Subcutaneous abdominal adipose tissue (tissue), 5 donors: Measurements from ENCODE around the gene HAUS6.
A peak's percentile ranks its signal among the peaks of the same experiment; 100 is the strongest.

Source experiments
- H3K27ac ChIP-seq: one replicate; pipeline ENCODE4 v1.7.0; 2013; ENCODE audit warnings: low read depth, mild to moderate bottlenecking, inconsistent platforms, low read length, moderate library complexity
- H3K27me3 ChIP-seq, 5 donors: one replicate each; pipeline ENCODE4 v1.7.0; 2013; ENCODE audit warnings: low read length in 5 of 5, inconsistent platforms in 1 of 5; ENCODE audit not compliant: control insufficient read depth in 5 of 5, insufficient read depth in 4 of 5
- H3K36me3 ChIP-seq, 5 donors: one replicate each; pipeline ENCODE4 v1.7.0; 2013; ENCODE audit warnings: low read length in 5 of 5; ENCODE audit not compliant: control insufficient read depth in 5 of 5, insufficient read depth in 5 of 5
- H3K4me1 ChIP-seq, 5 donors: one replicate each; pipeline ENCODE4 v1.7.0; 2013; ENCODE audit warnings: low read length in 5 of 5, mild to moderate bottlenecking in 3 of 5, moderate library complexity in 1 of 5; ENCODE audit not compliant: control insufficient read depth in 5 of 5, insufficient read depth in 5 of 5
- H3K4me3 ChIP-seq, 5 donors: one replicate each; pipeline ENCODE4 v1.7.0; 2013; ENCODE audit warnings: low read length in 5 of 5, low read depth in 1 of 5
- H3K9ac ChIP-seq, 5 donors: one replicate each; pipeline ENCODE4 v1.7.0; 2013; ENCODE audit warnings: low read length in 5 of 5, mild to moderate bottlenecking in 4 of 5, moderate library complexity in 3 of 5
- H3K9me3 ChIP-seq, 5 donors: one replicate each; pipeline ENCODE4 v1.7.0; 2013; ENCODE audit warnings: low read length in 5 of 5; ENCODE audit not compliant: control insufficient read depth in 5 of 5
- donor health status: healthy.
- donor health status: healthy.
- donor health status: healthy.
- donor health status: healthy.
- donor health status: healthy.

Gene HAUS6

DNA sequence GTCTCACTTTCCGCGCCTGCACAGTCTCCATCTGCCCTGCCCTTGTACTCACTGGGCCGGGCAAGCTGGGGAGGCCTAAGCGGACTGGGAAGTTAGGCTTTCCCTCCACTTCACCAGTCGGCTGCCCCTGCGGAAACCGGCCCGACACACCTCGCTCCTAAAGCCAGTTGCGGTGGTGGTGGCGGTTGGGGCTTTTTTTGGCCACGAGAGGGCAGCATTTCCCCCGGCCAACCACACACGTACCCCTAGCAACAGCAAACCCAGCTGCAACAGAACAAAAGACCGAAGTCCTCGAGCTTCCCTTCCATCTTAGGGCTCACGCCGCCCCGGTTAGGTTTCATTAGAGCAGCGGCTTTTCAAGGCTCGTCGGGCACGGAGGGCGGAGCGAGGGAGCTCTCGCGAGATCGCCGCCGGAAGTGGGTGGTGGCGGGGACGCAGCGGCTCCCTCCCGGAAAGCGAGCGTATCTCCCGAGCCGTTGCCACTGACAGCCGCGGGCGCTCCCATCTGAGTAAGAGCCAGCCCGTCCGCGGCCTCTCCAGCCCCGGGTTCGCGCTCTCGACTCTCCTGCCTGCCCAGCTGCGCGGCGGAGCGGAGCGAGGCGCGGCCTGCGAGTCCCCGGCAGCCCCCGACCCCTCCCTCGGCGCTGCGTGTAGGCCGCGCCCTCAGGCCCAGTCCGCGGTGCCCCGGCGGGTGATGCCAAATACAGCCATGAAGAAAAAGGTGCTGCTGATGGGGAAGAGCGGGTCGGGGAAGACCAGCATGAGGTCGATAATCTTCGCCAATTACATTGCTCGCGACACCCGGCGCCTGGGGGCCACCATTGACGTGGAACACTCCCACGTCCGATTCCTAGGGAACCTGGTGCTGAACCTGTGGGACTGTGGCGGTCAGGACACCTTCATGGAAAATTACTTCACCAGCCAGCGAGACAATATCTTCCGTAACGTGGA lies 53.5 kb downstream of the HAUS6 start, which contains the start of gene RRAGA:
RRAGA (plus strand) TSS at position 462 of the 951 bp plus-strand sequence; CDS start at position 695, 233 bp downstream.
- peaks cover 0 to 5% (median 0%) of the 10 kb centered on the region in 5 donors for H3K36me3 ChIP-seq
- H3K4me3 ChIP-seq: peak within 1 kb of the TSS; percentile 73 to 99 (median 91)
- H3K9ac ChIP-seq: peak within 1 kb of the TSS; percentile 88 to 98 (median 93)
- H3K4me1 ChIP-seq: peaks cover 3 to 38% (median 29%) of the 10 kb centered on the region in 5 donors
- H3K27me3 ChIP-seq: no peaks in the 10 kb centered on the region
- peak within 1 kb of the TSS; percentile 94 for H3K27ac ChIP-seq
- no peaks in the 10 kb centered on the region for H3K9me3 ChIP-seq

DNA sequence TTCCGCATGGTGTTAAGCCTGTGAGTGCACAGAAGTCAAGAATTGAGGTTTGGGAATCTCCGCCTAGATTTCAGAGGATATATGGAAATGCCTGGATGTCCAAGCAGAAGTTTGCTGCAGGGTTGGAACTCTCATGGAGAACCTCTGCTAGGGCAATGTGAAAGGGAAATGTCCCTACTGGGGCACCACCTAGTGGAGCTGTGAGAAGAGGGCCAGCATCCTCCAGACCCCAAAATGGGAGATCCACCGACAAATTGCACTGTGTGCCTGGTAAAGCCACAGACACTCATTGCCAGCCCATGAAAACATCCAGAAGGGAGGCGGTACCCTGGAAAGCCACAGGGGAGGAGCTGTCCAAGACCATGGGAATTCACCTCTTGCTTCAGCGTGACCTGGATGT lies 66.1 kb downstream of the HAUS6 start:
- no peak overlapping the region for H3K9ac ChIP-seq
- H3K4me3 ChIP-seq: no peak overlapping the region

DNA sequence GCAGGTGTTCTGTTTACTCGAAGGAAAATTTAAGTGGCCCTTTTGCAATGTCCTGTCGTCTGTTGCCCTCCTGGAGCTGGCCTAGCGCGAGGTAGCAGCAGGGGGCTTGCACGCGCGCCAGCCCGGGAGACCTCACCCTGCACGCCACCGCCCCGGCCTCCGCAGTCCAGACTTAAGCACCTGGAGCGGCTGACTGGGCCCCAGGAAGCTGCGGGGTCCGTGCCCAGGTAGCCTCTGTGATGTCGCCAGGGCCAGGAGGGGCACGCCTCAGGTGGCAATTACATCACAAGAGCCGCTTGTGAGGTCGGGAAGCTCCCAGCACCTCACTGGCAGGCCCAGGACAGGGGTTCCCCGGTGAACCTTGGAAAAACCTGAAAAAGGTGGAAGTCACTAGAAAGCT lies 69.7 kb downstream of the HAUS6 start, which contains the start of gene SAXO1:
SAXO1 (minus strand) TSS at position 195 of the 400 bp plus-strand sequence. CDS start 301 bp downstream, outside the sequence.
- H3K27ac ChIP-seq: no peak within 1 kb of the TSS
- H3K9ac ChIP-seq: no peak within 1 kb of the TSS
- no peak within 1 kb of the TSS for H3K4me3 ChIP-seq
- H3K4me1 ChIP-seq: peaks cover 0 to 7% (median 0%) of the 10 kb centered on the region in 5 donors
- no peaks in the 10 kb centered on the region for H3K9me3 ChIP-seq
- H3K36me3 ChIP-seq: no peaks in the 10 kb centered on the region
- no peaks in the 10 kb centered on the region for H3K27me3 ChIP-seq

More for the DNA sequence above, 66.1 kb downstream of the HAUS6 start:
- Histone ChIP-seq H3K4me1 (no peaks in the 10 kb centered on the region), H3K27me3 (no peaks in the 10 kb centered on the region), H3K27ac (no peak overlapping the region), H3K36me3 (no peaks in the 10 kb centered on the region), H3K9me3 (no peaks in the 10 kb centered on the region)

DNA sequence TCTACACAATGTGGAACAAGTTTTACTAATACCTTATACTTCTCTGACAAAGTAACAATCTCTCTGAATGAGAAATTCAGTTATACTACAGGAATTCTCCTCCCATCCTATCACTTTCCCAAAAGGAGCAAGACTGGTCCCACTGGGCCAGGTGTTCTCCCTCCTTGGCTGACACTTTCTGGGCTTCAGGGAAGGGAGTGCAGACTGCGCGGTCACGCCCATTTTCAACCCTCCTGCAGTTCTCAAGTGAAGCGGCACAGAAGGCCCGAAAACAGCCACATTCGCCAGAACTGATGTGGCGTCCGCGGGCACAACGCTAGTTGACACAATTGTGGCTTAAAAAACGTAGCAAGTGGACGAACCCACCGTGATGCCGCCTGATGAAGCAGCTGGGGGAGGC lies 70.3 kb downstream of the HAUS6 start:
- Histone ChIP-seq H3K27ac (no peak overlapping the region), H3K9me3 (no peaks in the 10 kb centered on the region), H3K36me3 (no peaks in the 10 kb centered on the region), H3K27me3 (no peaks in the 10 kb centered on the region), H3K4me3 (no peak overlapping the region), H3K4me1 (peaks cover 0 to 7% (median 0%) of the 10 kb centered on the region in 5 donors), H3K9ac (no peak overlapping the region)

DNA sequence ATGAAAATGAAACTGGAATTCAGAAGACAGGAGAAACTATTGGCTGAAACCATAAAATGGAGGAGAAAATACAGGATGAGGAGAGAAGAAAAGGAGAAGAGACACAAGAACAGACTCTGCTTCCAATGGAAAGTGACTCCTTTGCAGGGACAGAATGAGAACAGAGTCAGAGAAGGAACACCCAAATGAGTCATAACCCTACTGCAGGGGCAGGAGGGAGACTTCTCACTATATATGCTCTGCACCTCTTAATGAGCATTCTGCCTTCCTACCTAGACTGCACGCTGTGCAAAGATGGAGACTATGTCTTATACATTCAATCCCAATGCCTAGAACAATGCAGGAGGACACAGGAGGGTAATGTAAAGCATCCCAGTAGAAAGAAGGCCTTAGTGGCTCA lies 71.8 kb downstream of the HAUS6 start:
- no peaks in the 10 kb centered on the region for H3K9me3 ChIP-seq
- H3K27ac ChIP-seq: no peak overlapping the region
- peaks cover 0 to 7% (median 0%) of the 10 kb centered on the region in 5 donors for H3K4me1 ChIP-seq
- no peaks in the 10 kb centered on the region for H3K27me3 ChIP-seq
- no peak overlapping the region for H3K4me3 ChIP-seq
- no peak overlapping the region for H3K9ac ChIP-seq
- no peaks in the 10 kb centered on the region for H3K36me3 ChIP-seq

DNA sequence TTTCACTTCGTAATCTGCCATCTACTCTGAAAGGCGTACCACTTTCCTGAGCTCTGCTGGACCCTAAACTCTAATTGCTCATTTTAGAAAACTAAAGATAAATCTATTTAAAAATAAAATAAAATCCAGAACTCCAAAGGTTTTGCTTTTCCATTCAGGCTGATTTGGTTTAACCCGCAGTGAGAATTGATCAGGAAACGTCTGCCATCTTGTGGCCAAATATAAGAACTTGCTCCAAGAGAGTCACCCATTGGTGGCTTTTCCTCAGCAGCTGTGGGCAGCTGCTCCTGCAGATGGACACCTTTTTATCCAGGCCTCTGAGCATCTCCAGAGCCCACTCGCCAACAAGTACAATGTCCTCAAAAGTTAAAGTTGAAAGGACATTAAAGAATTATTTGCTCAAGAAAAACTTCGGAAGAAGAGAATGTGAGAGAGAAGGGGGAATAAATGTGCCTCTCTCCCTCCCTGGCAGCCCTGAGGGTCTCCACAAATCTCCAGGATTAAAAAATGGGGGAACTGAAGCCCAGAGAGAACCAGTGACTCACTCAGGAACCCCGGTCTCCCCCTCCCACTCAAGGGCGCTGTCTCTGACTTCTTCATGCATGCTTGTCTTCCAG lies 73.8 kb downstream of the HAUS6 start:
- no peak overlapping the region for H3K4me3 ChIP-seq
- no peak overlapping the region for H3K9ac ChIP-seq
- no peaks in the 10 kb centered on the region for H3K27me3 ChIP-seq
- H3K9me3 ChIP-seq: no peaks in the 10 kb centered on the region
- H3K36me3 ChIP-seq: no peaks in the 10 kb centered on the region
- H3K27ac ChIP-seq: no peak overlapping the region
- peaks cover 0 to 7% (median 0%) of the 10 kb centered on the region in 5 donors for H3K4me1 ChIP-seq

DNA sequence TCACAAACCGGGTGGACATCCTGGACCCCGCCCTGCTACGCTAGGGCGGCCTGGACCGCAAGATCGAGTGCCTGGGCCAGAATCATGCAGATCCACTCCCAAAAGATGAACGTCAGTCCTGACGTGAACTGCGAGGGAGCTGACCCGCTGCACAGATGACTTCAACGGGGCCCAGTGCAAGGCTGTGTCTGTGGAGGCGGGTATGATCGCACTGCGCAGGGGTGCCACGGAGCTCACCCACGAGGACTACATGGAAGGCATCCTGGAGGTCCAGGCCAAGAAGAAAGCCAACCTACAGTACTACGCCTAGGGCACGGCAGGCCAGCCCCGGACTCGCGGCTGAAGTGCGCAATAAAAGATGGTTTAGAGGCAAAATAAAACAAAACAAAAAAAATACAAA lies 74.9 kb downstream of the HAUS6 start:
- H3K4me1 ChIP-seq: peaks cover 0 to 7% (median 0%) of the 10 kb centered on the region in 5 donors
- H3K9me3 ChIP-seq: no peaks in the 10 kb centered on the region
- H3K27me3 ChIP-seq: no peaks in the 10 kb centered on the region
- H3K4me3 ChIP-seq: no peak overlapping the region
- H3K9ac ChIP-seq: no peak overlapping the region
- H3K27ac ChIP-seq: no peak overlapping the region
- no peaks in the 10 kb centered on the region for H3K36me3 ChIP-seq

DNA sequence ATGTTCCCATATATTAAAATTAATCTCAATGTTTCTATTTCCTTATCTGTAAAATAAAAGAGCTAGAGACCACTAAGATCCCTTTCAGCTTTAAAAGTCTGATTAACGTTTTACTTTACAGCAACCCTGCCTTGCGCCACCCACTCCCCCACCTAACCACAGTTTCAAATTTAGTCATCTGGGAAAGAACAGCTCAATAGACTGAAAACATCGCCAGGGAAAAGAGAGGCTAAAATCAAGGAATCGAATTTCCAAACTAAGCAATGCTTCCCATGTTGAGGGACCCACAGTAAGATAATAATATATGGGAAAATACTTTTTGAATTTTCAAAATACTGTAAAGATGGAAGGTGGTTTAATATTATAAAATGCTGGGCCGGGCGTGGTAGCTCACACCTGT lies 76.3 kb downstream of the HAUS6 start:
- no peak overlapping the region for H3K27ac ChIP-seq
- H3K9ac ChIP-seq: no peak overlapping the region
- H3K4me3 ChIP-seq: no peak overlapping the region
- no peaks in the 10 kb centered on the region for H3K36me3 ChIP-seq
- peaks cover 0 to 7% (median 0%) of the 10 kb centered on the region in 5 donors for H3K4me1 ChIP-seq
- H3K27me3 ChIP-seq: no peaks in the 10 kb centered on the region
- no peaks in the 10 kb centered on the region for H3K9me3 ChIP-seq

DNA sequence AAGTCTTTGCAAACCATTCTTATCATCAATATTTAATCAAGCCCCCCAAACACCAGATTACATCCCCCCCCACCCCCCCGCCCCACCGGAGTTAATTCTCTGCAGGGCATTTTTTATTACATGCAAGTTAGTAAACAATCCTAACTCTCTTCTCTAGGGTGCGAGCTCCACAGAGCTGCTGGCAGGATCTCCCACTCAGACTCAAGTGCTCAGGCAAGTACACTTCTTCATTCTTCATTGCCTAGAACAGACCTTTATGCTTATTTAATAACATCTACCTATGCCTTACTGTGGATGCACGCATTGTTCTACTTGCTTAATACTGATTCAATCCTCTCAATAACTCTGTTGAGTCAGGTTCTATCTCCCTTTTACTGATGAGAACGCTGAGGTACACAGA lies 79.6 kb downstream of the HAUS6 start:
- Histone ChIP-seq H3K9ac (no peak overlapping the region), H3K27me3 (no peaks in the 10 kb centered on the region), H3K27ac (no peak overlapping the region), H3K4me3 (no peak overlapping the region), H3K4me1 (no peaks in the 10 kb centered on the region), H3K9me3 (no peaks in the 10 kb centered on the region), H3K36me3 (no peaks in the 10 kb centered on the region)

DNA sequence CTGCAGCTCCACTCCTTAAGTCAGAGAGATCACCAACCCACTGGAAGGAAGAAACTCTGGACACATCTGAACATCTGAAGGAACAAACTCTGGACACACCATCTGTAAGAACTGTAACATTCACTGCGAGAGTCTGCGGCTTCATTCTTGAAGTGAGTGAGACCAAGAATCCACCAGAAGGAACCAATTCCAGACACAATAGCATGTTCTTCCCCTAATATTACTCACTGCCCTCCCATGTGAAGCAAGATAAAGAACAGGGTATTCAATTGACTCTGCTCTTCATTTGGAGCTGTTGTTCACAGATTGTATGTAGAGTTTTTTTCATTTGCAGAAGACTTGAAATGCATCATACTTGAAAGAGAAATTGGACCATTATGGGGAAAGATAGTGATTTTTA lies 80.5 kb downstream of the HAUS6 start:
- no peak overlapping the region for H3K27ac ChIP-seq
- no peaks in the 10 kb centered on the region for H3K27me3 ChIP-seq
- H3K9ac ChIP-seq: no peak overlapping the region
- H3K4me1 ChIP-seq: no peaks in the 10 kb centered on the region
- no peaks in the 10 kb centered on the region for H3K36me3 ChIP-seq
- H3K4me3 ChIP-seq: no peak overlapping the region
- no peaks in the 10 kb centered on the region for H3K9me3 ChIP-seq
